Activated naive CD4-positive, alpha-beta T cell treated with anti-CD3 and anti-CD28 coated beads, Interleukin-2, amount 50 U/mL, for 24 hours (primary cell): ENCODE measurements around the gene TREX2.

Experiments
- H3K27ac Mint-ChIP-seq: one replicate; pipeline ENCODE4 v1.8.0; 2021; ENCODE audit warnings: mild to moderate bottlenecking, mixed read lengths
- H3K27me3 Mint-ChIP-seq: one replicate; pipeline ENCODE4 v1.8.0; 2021; ENCODE audit warnings: mixed read lengths
- H3K36me3 Mint-ChIP-seq: one replicate; pipeline ENCODE4 v1.8.0; 2021; ENCODE audit warnings: mixed read lengths
- H3K4me1 Mint-ChIP-seq: one replicate; pipeline ENCODE4 v1.8.0; 2021; ENCODE audit warnings: mixed read lengths
- H3K4me3 Mint-ChIP-seq: one replicate; pipeline ENCODE4 v1.8.0; 2021; ENCODE audit warnings: mild to moderate bottlenecking, mixed read lengths
- H3K9me3 Mint-ChIP-seq: one replicate; pipeline ENCODE4 v1.8.0; 2021; ENCODE audit warnings: mixed read lengths

The TREX2 gene

DNA sequence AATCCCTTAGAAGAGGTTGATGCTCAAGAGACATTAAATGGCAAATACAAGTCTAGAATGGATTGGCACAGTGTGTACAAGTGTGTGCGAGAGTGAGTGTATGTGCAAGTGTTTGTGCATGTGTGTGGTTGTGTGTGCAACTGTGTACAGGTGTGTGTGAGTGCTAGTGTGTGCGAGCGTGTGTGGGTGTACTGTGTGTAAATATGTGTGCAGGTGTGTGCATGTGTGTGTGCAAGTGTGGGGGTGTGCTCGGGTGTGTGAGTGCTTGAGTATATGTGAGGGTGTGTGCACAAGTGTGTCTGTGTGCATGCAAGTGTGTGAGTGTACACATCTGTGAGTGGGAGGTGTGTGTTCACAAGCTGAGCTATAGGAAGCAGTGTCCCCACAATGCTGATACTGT is 5.9 kb downstream of the TREX2 start:
- Mint-ChIP-seq H3K4me3 (no peak overlapping the region), H3K9me3 (no peaks in the 10 kb centered on the region), H3K27ac (peak overlapping the region; percentile 82), H3K36me3 (no peaks in the 10 kb centered on the region), H3K27me3 (no peaks in the 10 kb centered on the region), H3K4me1 (no peaks in the 10 kb centered on the region)

DNA sequence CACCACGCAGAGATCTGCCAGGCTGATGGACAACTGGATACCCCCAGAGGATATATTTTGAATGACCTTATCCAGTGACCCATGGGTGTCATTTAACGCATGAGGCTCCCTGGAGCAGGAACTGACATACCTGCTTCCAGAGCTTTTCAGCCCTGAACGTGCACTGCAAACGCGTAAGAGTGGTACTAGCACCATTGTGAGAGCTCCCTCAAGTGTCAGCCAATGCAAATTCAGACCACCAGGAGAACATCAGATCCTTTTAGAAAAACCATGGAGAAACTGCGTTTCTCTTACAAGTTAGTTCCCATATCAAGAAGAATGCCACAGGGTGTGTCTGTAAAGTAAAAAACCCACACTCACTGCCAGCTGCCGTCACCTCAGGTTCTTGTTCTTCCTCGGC is 7.3 kb downstream of the TREX2 start:
- H3K9me3 Mint-ChIP-seq: no peaks in the 10 kb centered on the region
- no peak overlapping the region for H3K27ac Mint-ChIP-seq
- H3K4me3 Mint-ChIP-seq: no peak overlapping the region
- H3K27me3 Mint-ChIP-seq: no peaks in the 10 kb centered on the region
- H3K36me3 Mint-ChIP-seq: no peaks in the 10 kb centered on the region
- H3K4me1 Mint-ChIP-seq: no peaks in the 10 kb centered on the region

DNA sequence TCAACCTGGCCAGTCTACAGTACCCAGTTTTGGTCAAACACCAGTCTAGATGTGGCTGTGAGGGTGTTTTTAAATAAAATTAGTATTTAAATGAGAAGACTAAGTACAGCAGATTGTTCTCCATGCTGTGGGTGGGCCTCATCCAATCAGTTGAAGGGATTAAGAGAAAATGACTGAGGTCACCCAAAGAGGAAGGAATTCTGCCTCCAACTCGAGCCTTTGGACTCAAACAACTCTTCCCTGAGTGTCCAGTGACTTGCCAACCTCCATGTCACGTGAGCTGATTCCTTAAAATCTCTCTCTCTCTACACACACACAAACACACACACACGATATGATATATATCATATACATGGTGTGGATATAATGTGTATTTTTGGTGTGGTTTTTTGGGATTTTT is 10.0 kb downstream of the TREX2 start:
- no peaks in the 10 kb centered on the region for H3K9me3 Mint-ChIP-seq
- no peaks in the 10 kb centered on the region for H3K4me1 Mint-ChIP-seq
- no peak overlapping the region for H3K27ac Mint-ChIP-seq
- H3K4me3 Mint-ChIP-seq: no peak overlapping the region
- H3K27me3 Mint-ChIP-seq: no peaks in the 10 kb centered on the region
- H3K36me3 Mint-ChIP-seq: no peaks in the 10 kb centered on the region

DNA sequence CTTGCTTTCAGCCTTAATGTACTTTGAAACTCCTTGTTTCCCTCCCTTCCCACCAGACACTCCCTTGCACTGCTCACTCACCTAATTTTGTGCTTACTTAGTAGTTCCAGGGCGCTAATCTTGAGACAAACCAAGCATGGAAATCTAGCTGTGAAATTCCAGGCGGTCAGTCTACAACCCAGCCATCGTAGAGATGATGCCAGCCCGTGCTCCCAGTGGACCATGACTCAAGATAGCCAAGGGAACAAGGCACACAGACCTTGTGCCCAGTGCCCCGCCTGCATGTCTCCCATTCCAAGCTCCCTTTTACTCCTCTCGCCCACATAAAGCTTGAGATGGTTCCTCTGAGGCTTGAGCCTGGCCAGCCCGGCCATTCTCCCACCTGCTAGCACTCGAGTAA is 11.1 kb downstream of the TREX2 start:
- Mint-ChIP-seq H3K36me3 (no peaks in the 10 kb centered on the region), H3K9me3 (no peaks in the 10 kb centered on the region), H3K27me3 (no peaks in the 10 kb centered on the region), H3K4me1 (no peaks in the 10 kb centered on the region), H3K27ac (no peak overlapping the region), H3K4me3 (no peak overlapping the region)

DNA sequence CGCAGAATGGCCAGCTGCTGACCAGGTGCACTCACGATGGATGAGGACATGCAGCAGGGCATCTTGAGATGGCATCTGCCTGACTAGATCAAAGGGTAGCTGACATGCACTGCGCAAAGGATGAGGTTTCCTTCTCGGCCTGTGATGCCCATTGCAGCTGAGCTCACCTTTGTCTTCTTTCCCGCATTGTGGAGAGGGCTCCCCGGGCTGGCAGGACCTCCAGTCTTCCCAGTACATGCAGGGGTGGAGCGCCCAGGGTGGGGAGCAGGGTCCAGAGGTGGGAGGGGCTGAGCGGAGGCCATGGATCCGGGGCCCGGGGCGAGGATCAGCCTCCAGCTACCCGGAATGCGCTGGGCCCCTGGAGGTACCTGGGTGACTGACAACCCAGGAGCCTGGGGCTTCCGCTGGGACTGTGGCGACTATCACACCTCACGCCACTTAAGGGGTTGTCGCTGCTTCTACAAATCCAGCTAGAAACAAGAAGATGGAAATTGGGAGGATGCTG is 12.0 kb downstream of the TREX2 start:
- no peaks in the 10 kb centered on the region for H3K27me3 Mint-ChIP-seq

DNA sequence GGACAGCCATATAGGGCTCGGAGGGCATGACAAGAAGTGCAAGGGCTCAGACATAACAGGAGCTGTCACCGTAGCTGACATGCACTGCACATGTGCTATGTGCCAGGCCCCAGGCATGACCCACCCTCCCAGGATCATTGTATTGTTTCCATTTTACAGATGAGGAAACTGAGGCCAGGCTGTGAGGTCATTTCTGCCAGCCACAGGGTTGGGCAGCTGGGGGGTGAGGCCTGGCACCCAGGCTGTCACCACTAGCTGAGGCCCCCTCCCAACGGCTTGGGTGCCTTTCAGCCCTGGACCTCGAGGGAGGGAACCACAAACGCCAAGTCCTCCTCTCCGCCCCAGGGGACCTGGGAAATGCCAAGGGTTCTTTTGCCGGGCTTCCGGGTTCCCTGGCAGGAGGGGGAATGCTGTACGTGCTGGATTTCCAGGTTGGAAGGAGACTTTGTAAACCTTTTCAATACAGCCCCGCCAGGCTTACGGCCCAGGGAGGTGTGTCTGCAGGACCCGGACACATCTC is 12.6 kb downstream of the TREX2 start:
- Mint-ChIP-seq H3K27me3 (no peaks in the 10 kb centered on the region), H3K27ac (no peak overlapping the region), H3K4me3 (no peak overlapping the region), H3K36me3 (peaks cover 1% of the 10 kb centered on the region), H3K9me3 (no peaks in the 10 kb centered on the region), H3K4me1 (no peaks in the 10 kb centered on the region)

More for the DNA sequence above, 12.0 kb downstream of the TREX2 start:
- H3K27ac Mint-ChIP-seq: no peak overlapping the region
- H3K9me3 Mint-ChIP-seq: no peaks in the 10 kb centered on the region
- H3K4me1 Mint-ChIP-seq: no peaks in the 10 kb centered on the region
- H3K36me3 Mint-ChIP-seq: no peaks in the 10 kb centered on the region
- H3K4me3 Mint-ChIP-seq: no peak overlapping the region

DNA sequence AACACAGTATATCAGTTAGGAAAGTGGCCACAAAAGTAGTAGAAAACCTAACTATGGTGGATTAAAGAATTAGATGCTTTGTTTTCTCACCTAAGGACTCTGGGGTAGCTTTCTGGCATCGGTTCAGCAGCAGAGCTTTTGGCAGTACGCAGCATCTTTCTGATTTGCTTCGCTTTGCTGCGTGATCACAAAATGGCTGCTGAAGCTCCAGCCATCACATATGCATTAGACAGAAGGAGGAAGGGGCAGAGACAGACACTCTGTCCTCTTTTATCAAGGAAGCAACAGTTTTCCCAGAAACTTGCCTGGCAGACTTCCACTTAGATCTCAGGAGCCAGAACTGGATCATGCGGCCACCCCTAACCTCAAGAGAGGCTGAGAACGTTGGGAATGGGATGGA is 15.1 kb downstream of the TREX2 start:
- no peaks in the 10 kb centered on the region for H3K27me3 Mint-ChIP-seq
- no peak overlapping the region for H3K27ac Mint-ChIP-seq
- no peaks in the 10 kb centered on the region for H3K4me1 Mint-ChIP-seq
- no peak overlapping the region for H3K4me3 Mint-ChIP-seq
- H3K9me3 Mint-ChIP-seq: no peaks in the 10 kb centered on the region
- H3K36me3 Mint-ChIP-seq: peaks cover 4% of the 10 kb centered on the region

DNA sequence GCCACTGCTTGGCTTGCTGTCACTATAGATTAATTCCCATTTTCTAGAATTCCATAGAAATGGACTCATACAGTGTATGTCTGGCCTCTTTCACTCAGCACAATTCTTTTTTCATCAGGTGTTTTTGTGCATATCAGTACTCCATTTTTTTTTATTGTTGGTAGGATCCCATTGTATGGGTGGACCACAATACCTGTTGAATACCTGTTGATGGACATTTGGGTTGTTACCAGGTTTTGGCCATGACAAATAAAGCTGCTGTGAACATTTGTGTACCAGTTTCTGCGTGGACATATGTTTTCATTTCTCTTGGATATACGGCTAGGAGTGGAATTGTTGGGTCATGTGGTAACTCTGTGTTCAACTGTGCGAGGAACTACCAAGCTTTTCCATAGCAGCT is 19.7 kb downstream of the TREX2 start:
- Mint-ChIP-seq H3K36me3 (peaks cover 4% of the 10 kb centered on the region), H3K27me3 (no peaks in the 10 kb centered on the region), H3K4me3 (no peak overlapping the region), H3K27ac (no peak overlapping the region), H3K4me1 (no peaks in the 10 kb centered on the region), H3K9me3 (no peaks in the 10 kb centered on the region)

DNA sequence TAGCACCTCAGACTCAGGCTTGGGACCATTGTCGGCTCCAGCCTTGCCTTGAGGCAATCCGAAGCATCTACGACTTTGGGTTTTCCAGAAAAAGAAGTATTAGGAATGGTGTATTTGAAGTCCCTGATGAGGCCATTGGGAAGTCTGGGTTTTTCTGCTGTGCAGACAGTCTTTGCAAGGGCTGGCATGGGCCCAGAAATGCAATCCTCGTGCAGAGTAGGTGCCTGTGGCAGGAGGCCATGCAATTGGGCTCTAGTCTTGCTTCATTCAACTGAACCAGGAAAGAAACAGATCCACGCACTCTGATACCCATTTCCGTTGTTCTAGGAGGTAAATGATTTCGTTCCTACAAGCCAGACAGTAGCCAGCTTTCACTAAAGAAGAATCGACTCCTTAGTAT is 22.2 kb downstream of the TREX2 start:
- Mint-ChIP-seq H3K4me3 (no peak overlapping the region), H3K9me3 (no peaks in the 10 kb centered on the region), H3K36me3 (peaks cover 4% of the 10 kb centered on the region), H3K27me3 (no peaks in the 10 kb centered on the region), H3K27ac (no peak overlapping the region), H3K4me1 (no peaks in the 10 kb centered on the region)

DNA sequence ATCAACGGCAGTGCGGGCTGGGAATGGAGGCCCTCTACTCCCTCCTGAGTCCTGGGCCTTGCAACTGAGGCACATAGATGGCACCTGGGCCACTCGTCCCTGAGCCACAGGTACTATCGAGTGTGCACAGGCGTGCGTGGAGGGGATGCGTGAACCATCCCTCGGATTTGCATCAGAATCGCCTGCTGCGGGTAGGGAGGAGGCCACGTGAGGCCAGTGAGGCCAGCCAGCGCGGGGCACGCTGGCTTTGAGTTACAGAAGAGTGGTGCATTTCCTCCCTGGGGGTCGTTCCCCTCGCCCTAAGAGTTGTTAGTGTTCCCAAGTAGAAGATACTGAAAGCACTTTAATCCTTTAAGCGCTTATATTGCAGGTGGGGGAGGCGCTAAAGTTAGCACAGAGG is 24.0 kb downstream of the TREX2 start:
- H3K36me3 Mint-ChIP-seq: no peaks in the 10 kb centered on the region
- no peak overlapping the region for H3K4me3 Mint-ChIP-seq
- H3K4me1 Mint-ChIP-seq: no peaks in the 10 kb centered on the region
- no peak overlapping the region for H3K27ac Mint-ChIP-seq
- no peaks in the 10 kb centered on the region for H3K27me3 Mint-ChIP-seq
- H3K9me3 Mint-ChIP-seq: no peaks in the 10 kb centered on the region

DNA sequence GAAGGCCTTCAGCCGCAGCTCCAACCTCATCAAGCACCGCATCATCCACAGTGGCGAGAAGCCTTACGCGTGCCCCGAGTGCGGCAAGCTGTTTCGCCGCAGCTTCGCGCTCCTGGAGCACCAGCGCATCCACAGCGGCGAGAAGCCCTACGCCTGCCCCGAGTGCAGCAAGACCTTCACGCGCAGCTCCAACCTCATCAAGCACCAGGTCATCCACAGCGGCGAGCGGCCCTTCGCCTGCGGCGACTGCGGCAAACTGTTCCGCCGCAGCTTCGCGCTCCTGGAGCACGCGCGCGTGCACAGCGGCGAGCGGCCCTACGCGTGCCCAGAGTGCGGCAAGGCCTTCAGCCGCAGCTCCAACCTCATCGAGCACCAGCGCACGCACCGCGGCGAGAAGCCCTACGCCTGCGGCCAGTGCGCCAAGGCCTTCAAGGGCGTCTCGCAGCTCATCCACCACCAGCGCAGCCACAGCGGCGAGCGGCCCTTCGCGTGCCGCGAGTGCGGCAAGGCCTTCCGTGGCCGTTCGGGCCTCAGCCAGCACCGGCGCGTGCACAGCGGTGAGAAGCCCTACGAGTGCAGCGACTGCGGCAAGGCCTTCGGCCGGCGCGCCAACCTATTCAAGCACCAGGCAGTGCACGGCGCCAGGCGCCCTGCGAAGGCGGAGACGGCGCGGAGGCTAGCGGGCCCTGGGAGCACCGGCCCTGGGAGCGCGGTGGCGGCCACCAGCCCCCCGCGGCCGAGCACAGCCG is 24.8 kb downstream of the TREX2 start:
- Mint-ChIP-seq H3K9me3 (no peaks in the 10 kb centered on the region), H3K4me3 (no peak overlapping the region), H3K4me1 (no peaks in the 10 kb centered on the region), H3K36me3 (no peaks in the 10 kb centered on the region), H3K27me3 (no peaks in the 10 kb centered on the region), H3K27ac (no peak overlapping the region)

DNA sequence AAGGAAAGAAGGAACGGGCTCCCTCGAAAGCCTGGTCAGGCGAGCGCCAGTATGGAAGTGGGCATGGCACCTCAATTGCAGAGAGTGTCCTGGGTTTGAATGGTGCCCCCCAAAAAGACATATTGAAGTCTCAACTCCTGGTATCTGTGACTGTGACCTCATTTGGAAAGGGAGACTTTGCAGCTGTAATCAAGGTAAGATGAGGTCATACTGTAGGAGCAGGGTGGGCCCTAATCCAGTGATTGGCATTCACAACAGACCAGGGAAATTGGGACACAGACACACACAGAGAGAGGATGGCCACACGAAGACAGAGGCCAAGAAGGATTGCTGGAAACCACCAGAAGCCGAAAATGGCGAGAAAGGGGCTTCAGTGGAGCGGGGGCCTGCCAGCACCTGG is 28.2 kb downstream of the TREX2 start:
- Mint-ChIP-seq H3K4me1 (no peaks in the 10 kb centered on the region), H3K27ac (no peak overlapping the region), H3K4me3 (no peak overlapping the region), H3K27me3 (no peaks in the 10 kb centered on the region), H3K9me3 (no peaks in the 10 kb centered on the region), H3K36me3 (no peaks in the 10 kb centered on the region)

DNA sequence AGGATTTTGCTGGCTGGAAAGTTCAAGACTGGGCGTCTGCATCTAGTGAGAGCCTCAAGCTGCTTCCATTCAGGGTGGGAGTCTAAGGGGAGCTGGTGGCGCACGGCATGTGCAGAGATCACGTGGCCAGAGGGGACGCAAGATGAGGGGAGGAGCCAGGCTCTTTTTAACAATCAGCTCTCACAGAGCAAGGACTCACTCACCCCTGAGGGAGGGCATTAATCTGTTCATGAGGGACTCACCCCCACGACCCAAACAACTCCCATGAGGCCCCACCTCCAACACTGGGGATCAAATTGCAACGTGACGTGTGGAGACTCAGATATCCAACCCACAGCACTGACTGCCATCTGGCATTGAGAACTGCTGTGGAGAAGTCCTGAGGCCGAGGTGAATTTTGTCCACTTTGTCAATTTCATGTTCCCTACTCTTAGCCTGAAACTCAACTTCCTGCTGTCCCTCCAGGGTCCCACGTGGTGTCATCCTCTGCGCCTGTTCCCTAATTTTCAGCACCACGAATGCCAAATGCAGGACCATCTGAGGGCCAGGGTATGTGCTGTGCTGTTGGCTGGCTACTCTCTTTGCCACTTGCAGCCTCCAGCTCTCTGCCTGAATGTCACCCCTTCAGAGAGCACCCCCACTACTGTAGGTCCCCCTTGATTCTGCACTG is 28.9 kb downstream of the TREX2 start:
- Mint-ChIP-seq H3K4me3 (no peak overlapping the region), H3K4me1 (peaks cover 6% of the 10 kb centered on the region), H3K27ac (no peak overlapping the region), H3K9me3 (no peaks in the 10 kb centered on the region), H3K27me3 (no peaks in the 10 kb centered on the region), H3K36me3 (no peaks in the 10 kb centered on the region)

DNA sequence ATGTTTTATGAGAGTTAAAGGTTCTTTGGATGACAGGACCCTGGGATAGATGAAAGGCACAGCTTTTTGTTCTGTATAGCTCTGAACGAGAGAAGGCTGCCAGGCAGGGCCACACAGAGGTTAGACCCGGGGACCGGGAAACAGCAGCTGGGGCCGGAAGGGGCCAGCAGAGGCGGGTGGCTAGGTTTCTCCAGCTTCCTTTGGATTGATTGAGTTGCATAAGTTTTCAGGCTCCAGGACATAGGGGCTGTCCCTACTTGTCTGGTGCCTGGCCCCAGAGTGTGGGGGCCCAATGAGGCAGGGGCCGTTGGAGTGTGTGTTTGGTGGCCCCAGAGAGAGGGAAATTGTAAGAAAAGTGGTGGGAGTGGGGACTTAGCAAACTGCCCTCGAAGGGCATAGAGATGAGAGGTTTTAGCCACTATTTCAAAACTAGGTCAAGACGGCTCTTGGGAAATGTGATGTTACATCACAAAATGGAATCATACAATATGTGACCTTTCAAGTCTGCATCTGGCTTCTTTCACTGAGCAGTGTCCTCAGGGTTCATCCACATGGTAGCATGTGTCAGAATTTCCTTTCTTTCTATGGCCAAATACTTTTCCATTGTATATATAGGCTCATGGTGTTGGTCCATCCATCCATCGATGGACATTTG is 30.9 kb downstream of the TREX2 start:
- Mint-ChIP-seq H3K4me3 (no peak overlapping the region), H3K9me3 (no peaks in the 10 kb centered on the region)

DNA sequence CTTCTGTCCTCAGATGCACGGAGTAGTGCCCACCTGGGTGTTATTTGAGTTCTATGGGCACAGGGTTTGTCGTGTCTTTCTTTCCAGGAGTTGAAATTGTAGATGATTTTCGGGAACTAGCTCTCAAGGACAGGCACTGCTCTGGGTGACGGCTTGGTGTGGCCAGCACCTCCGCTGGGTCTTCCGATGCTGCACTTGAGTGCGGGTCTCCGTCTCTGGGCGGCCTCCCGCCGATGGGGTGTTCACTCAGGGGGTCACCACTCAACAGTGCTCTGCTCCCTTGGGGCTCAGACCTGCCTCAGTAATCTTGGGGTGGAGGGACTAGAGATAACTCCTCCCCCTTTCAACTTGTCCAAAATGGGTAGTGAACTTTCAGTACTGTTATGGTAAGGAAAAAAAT is 32.1 kb downstream of the TREX2 start:
- Mint-ChIP-seq H3K4me1 (peaks cover 7% of the 10 kb centered on the region), H3K9me3 (no peaks in the 10 kb centered on the region), H3K36me3 (no peaks in the 10 kb centered on the region), H3K27ac (no peak overlapping the region), H3K4me3 (no peak overlapping the region), H3K27me3 (no peaks in the 10 kb centered on the region)

More for the DNA sequence above, 30.9 kb downstream of the TREX2 start:
- H3K36me3 Mint-ChIP-seq: no peaks in the 10 kb centered on the region
- H3K4me1 Mint-ChIP-seq: peaks cover 7% of the 10 kb centered on the region
- H3K27ac Mint-ChIP-seq: no peak overlapping the region
- no peaks in the 10 kb centered on the region for H3K27me3 Mint-ChIP-seq
